ENCODE data around the gene LRMDA. TPM values are rescaled to one million over a fixed set of nuclear protein-coding genes. Genes with fewer than 3 reads are reported as not detected.

The LRMDA gene
- total and polyA plus RNA-seq, 2 donors (not counting 3 experiments of a cell fraction or from before 2014, with no cell fraction given), result 9.7 to 18.0 TPM

DNA sequence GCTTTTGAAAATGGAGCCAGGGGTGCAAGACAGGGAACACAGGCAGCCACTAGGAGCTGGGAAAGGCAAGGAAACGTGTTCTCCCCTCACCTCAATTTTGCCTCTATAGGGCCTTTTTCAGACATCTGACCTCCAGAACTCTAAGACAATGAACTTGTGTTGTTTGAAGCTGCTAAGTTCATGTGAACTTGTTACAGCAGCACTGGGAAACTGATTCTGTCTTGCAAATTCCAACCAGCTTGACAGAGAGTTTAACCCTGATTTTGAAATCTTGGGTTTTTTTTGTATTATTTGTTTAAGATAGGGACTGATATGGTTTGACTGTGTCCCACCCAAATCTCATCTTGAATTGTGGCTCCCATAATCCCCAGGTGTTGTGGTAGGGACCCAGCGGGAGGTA, 852.9 kb downstream of the LRMDA start:
- Histone ChIP-seq H3K79me2 (ENCODE audit: control insufficient read depth, insufficient read depth, low read length) (no peaks in the 10 kb centered on the region), H3K9me3 (replicated peaks; ENCODE audit: control insufficient read depth, insufficient read depth, low read length) (no peaks in the 10 kb centered on the region), H3K36me3 (ENCODE audit: control insufficient read depth in 2 of 2, extremely low read depth in 1 of 2, insufficient read depth in 2 of 2, low read length in 2 of 2) (no peaks in the 10 kb centered on the region), H3K27ac (ENCODE audit: insufficient read depth, low read depth, low read length) (no peak overlapping the region), H3K4me2 (ENCODE audit: insufficient read depth, low read length) (no peak overlapping the region), H3K27me3 (ENCODE audit: control insufficient read depth in 2 of 2, insufficient read depth in 2 of 2, low read length in 2 of 2) (no peaks in the 10 kb centered on the region), H3K9ac (replicated peaks; ENCODE audit: extremely low read depth, insufficient read depth, low read length) (no peak overlapping the region), H3K4me1 (ENCODE audit: control insufficient read depth, extremely low read depth, insufficient read depth, low read length) (no peaks in the 10 kb centered on the region), H2AFZ (ENCODE audit: low read depth, low read length) (no peak overlapping the region), H4K20me1 (replicated peaks; ENCODE audit: control insufficient read depth, extremely low read depth, insufficient read depth, low read length) (no peaks in the 10 kb centered on the region), H3K9me1 (replicated peaks; ENCODE audit: control insufficient read depth, extremely low read depth, insufficient read depth, low read length) (no peaks in the 10 kb centered on the region), H3K4me3 (replicated peaks in 1 of 3; ENCODE audit: insufficient read depth in 1 of 3, low read depth in 1 of 3, low read length in 3 of 3) (no peak overlapping the region)
- no TSS peak for BruUV-seq (replicated peaks)
- no peak for DNase-seq (ENCODE audit: low read depth, low spot score)
- TF ChIP-seq POLR2AphosphoS5 (IDR thresholded peaks at IDR 0.05; ENCODE audit: insufficient read depth, low read depth, low read length), result no peak
- TF ChIP-seq, protein P1, sequence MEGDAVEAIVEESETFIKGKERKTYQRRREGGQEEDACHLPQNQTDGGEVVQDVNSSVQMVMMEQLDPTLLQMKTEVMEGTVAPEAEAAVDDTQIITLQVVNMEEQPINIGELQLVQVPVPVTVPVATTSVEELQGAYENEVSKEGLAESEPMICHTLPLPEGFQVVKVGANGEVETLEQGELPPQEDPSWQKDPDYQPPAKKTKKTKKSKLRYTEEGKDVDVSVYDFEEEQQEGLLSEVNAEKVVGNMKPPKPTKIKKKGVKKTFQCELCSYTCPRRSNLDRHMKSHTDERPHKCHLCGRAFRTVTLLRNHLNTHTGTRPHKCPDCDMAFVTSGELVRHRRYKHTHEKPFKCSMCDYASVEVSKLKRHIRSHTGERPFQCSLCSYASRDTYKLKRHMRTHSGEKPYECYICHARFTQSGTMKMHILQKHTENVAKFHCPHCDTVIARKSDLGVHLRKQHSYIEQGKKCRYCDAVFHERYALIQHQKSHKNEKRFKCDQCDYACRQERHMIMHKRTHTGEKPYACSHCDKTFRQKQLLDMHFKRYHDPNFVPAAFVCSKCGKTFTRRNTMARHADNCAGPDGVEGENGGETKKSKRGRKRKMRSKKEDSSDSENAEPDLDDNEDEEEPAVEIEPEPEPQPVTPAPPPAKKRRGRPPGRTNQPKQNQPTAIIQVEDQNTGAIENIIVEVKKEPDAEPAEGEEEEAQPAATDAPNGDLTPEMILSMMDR (IDR thresholded peaks at IDR 0.05; ENCODE audit: extremely low read depth in 1 of 2, insufficient read depth in 1 of 2, low read depth in 1 of 2, low read length in 2 of 2), result no peak
- TF ChIP-seq GATA2 (IDR thresholded peaks at IDR 0.05; ENCODE audit: insufficient read depth, insufficient read length, low read depth, low read length), result no peak
- TF ChIP-seq FOS (IDR thresholded peaks at IDR 0.05; ENCODE audit: borderline replicate concordance, insufficient read depth, low read length), result no peak
- no peak for TF ChIP-seq POLR2A (IDR thresholded peaks at IDR 0.05; ENCODE audit: low read depth, low read length)
- TF ChIP-seq MYC (IDR thresholded peaks at IDR 0.05; ENCODE audit: low read depth, low read length), result no peak
- no peak for TF ChIP-seq JUN (IDR thresholded peaks at IDR 0.05; ENCODE audit: borderline replicate concordance, insufficient read depth, insufficient read length, low read depth)
- no peak for TF ChIP-seq EZH2 (IDR thresholded peaks at IDR 0.05; ENCODE audit: borderline replicate concordance, low read depth, low read length, severe bottlenecking)
- TF ChIP-seq, protein P2, sequence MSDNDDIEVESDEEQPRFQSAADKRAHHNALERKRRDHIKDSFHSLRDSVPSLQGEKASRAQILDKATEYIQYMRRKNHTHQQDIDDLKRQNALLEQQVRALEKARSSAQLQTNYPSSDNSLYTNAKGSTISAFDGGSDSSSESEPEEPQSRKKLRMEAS (IDR thresholded peaks at IDR 0.05; ENCODE audit: insufficient read depth, insufficient read length), result no peak
- intact Hi-C loops (cut with micrococcal nuclease), result no loop called here
- CTCF ChIA-PET, result no interaction called here
- dilution Hi-C loops (cut with MboI; ENCODE audit: extremely low pct_ligation_motif_present, low sequenced_read_pairs), result no loop called here
- no peak for FAIRE-seq
- POLR2A ChIA-PET, result no interaction called here
